Erythroblast (primary cell): ENCODE results near the gene WDR45B.

ENCODE experiments used
- GATA1 ChIP-seq: IDR thresholded peaks from 2 replicates; pipeline ENCODE4 v1.6.1; 2011; ENCODE audit warnings: low read depth, mild to moderate bottlenecking, control low read depth, low read length, moderate library complexity
- POLR2A ChIP-seq: IDR thresholded peaks from 2 replicates; pipeline ENCODE4 v1.6.1; 2011; ENCODE audit warnings: mild to moderate bottlenecking, low read length

DNA sequence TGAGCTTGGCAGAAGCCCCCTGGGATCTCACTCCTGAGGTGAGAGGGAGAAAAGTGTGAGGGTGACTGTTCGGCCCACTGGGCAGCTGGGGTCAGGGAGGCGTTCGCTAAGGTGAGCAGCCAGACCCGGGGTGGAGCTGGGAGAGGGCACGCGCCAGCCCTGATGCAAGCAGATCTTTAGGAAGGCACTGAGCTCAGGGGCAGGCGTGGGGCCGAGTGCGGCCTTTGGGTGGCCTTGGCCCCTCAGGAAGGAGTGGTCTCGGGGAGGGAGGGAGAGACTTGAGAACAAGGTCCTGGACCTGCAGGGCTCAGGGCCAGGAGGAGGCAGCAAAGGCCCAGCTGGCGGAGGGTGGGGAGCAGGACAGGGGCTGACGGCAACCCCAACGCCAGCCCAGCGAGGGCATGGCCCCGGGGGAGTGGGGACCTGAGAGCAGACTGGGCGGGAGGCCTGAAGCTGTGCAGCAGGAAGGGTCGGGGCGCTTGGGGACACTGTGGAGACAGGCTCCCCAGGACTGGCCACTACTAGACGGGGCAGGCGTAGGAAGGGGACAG, 14.5 kb upstream of the WDR45B start:
- TF ChIP-seq POLR2A (no peak), GATA1 (no peak)
